Liver (tissue), 9 donors: ENCODE results near the gene PEX12. TPM values are rescaled to one million over a fixed set of nuclear protein-coding genes. Genes with fewer than 3 reads are reported as not detected.

ENCODE experiments used
- DNase-seq: peaks from one replicate; pipeline ENCODE4 v3.0.0-alpha.2; 2017; ENCODE audit warnings: low spot score
- H3K27ac ChIP-seq, 2 donors: one replicate each; pipeline ENCODE4 v1.7.0; 2013; ENCODE audit warnings: inconsistent platforms in 2 of 2, low read length in 2 of 2, control low read depth in 1 of 2, low read depth in 1 of 2, mild to moderate bottlenecking in 1 of 2
- H3K27me3 ChIP-seq, 4 donors: one replicate each; pipeline versions ENCODE4 v1.6.1 to v1.7.0; 2013; ENCODE audit warnings: low read length in 3 of 4, inconsistent platforms in 1 of 4, mild to moderate bottlenecking in 1 of 4, moderate library complexity in 1 of 4; ENCODE audit not compliant: control insufficient read depth in 4 of 4, insufficient read depth in 4 of 4
- H3K36me3 ChIP-seq, 4 donors: one replicate each; pipeline versions ENCODE4 v1.6.1 to v1.7.0; 2013; ENCODE audit warnings: low read length in 3 of 4, mild to moderate bottlenecking in 3 of 4, low read depth in 1 of 4, moderate library complexity in 1 of 4; ENCODE audit not compliant: control insufficient read depth in 4 of 4, insufficient read depth in 3 of 4
- H3K4me1 ChIP-seq, 4 donors: one replicate each; pipeline versions ENCODE4 v1.6.1 to v1.7.0; 2013; ENCODE audit warnings: low read length in 3 of 4, mild to moderate bottlenecking in 3 of 4, moderate library complexity in 1 of 4; ENCODE audit not compliant: control insufficient read depth in 4 of 4, insufficient read depth in 4 of 4
- H3K4me3 ChIP-seq, 3 donors: one replicate each; pipeline versions ENCODE4 v1.6.1 to v1.7.0; 2013; ENCODE audit warnings: low read length in 3 of 3, control low read depth in 1 of 3, low read depth in 1 of 3, mild to moderate bottlenecking in 1 of 3
- H3K9ac ChIP-seq, 2 donors: one replicate each; pipeline ENCODE4 v1.7.0; 2013; ENCODE audit warnings: low read length in 2 of 2, mild to moderate bottlenecking in 2 of 2, moderate library complexity in 2 of 2, control low read depth in 1 of 2, low read depth in 1 of 2
- H3K9me3 ChIP-seq, 4 donors: one replicate each; pipeline versions ENCODE4 v1.6.1 to v1.7.0; 2013; ENCODE audit warnings: low read length in 3 of 4; ENCODE audit not compliant: control insufficient read depth in 4 of 4
- EGR1 ChIP-seq, 2 donors: IDR thresholded peaks; 2 replicates each; pipeline ENCODE4 v1.6.1; 2016 to 2018; ENCODE audit warnings: antibody characterized with exemption in 2 of 2, low read depth in 2 of 2
- FOXA1 ChIP-seq: IDR thresholded peaks from 2 replicates; pipeline ENCODE4 v1.6.1; 2016; ENCODE audit warnings: antibody characterized with exemption
- FOXA2 ChIP-seq: IDR thresholded peaks from 2 replicates; pipeline ENCODE4 v1.6.1; 2016; ENCODE audit warnings: antibody characterized with exemption
- GABPA ChIP-seq, 2 donors: IDR thresholded peaks in 1 of 2; conservative IDR thresholded peaks in 1 of 2; 2 replicates each; pipeline ENCODE4 v1.6.1; 2016; ENCODE audit warnings: antibody characterized with exemption in 2 of 2, mild to moderate bottlenecking in 1 of 2, moderate library complexity in 1 of 2
- HNF4A ChIP-seq, 2 donors: conservative IDR thresholded peaks; 2 replicates each; pipeline ENCODE4 v1.6.1; 2016; ENCODE audit warnings: antibody characterized with exemption in 2 of 2, mild to moderate bottlenecking in 2 of 2
- HNF4G ChIP-seq: IDR thresholded peaks from 2 replicates; pipeline ENCODE4 v1.6.1; 2016; ENCODE audit warnings: antibody characterized with exemption
- NR2F2 ChIP-seq: IDR thresholded peaks from 2 replicates; pipeline ENCODE4 v1.6.1; 2016; ENCODE audit warnings: antibody characterized with exemption
- RAD21 ChIP-seq, 2 donors: IDR thresholded peaks; 2 replicates each; pipeline ENCODE4 v1.6.1; 2016; ENCODE audit warnings: antibody characterized with exemption in 2 of 2, mild to moderate bottlenecking in 2 of 2
- RXRA ChIP-seq, 2 donors: IDR thresholded peaks; 2 replicates each; pipeline ENCODE4 v1.6.1; 2017 to 2018; ENCODE audit warnings: antibody characterized with exemption in 2 of 2, mild to moderate bottlenecking in 1 of 2
- SP1 ChIP-seq: IDR thresholded peaks from 2 replicates; pipeline ENCODE4 v1.6.1; 2018; ENCODE audit warnings: antibody characterized with exemption, mild to moderate bottlenecking
- TAF1 ChIP-seq: conservative IDR thresholded peaks from 2 replicates; pipeline ENCODE4 v1.6.1; 2016; ENCODE audit warnings: antibody characterized with exemption, mild to moderate bottlenecking
- YY1 ChIP-seq: IDR thresholded peaks from 2 replicates; pipeline ENCODE4 v1.6.1; 2016; ENCODE audit warnings: antibody characterized with exemption, mild to moderate bottlenecking
- WGBS: extraction: QIAGEN DNeasy Blood & Tissue Kit; methylation state at CpG from one replicate; pipeline ENCODE4 v1.1.7; 2013; 5-methylcytosine and 5-hydroxymethylcytosine counted together
- polyA plus RNA-seq, 2 donors: library from polyadenylated mRNA; stranded (reverse) in 1 of 2; unstranded in 1 of 2; fragments of 200-250 nt in 1 of 2; fragments of >200 nt in 1 of 2; fragmentation: Nextera tagmentation in 1 of 2; extraction: Ambion mirVana in 1 of 2; gene quantifications; one replicate each; pipeline versions ENCODE4 v1.2.1 to v1.2.3, GENCODE V29; 2013 to 2015
- total RNA-seq, 2 donors: library from RNA; depleted of rRNA; stranded (reverse); fragments of >200 nt; gene quantifications; one replicate each; pipeline ENCODE4 v1.2.3, GENCODE V29; 2014
- TF ChIP-seq, protein P1 (sequence below): IDR thresholded peaks from 2 replicates; pipeline ENCODE4 v1.6.1; 2016; ENCODE audit warnings: antibody characterized with exemption
- TF ChIP-seq, protein P2 (sequence below): fragments of 150-350 bp; IDR thresholded peaks from 2 replicates; pipeline ENCODE4 v1.5.1; 2017; ENCODE audit warnings: improper control_type of control experiment, low read depth, low read length; ENCODE audit not compliant: missing input control
- TF ChIP-seq, protein P3 (sequence below): IDR thresholded peaks from 2 replicates; pipeline ENCODE4 v1.6.1; 2016; ENCODE audit warnings: antibody characterized with exemption, mild to moderate bottlenecking
- TF ChIP-seq, protein P4 (sequence below): IDR thresholded peaks from 2 replicates; pipeline ENCODE4 v1.6.1; 2016; ENCODE audit warnings: antibody characterized with exemption
- TF ChIP-seq, protein P5 (sequence below): IDR thresholded peaks from 2 replicates; pipeline ENCODE4 v1.6.1; 2016; ENCODE audit warnings: antibody characterized with exemption
- donor health status: healthy.
- donor health status: healthy.
- donor health status: healthy.
- donor health status: healthy.
- donor health status: healthy.

The PEX12 gene
- total and polyA plus RNA-seq, 4 donors, result 2.0 to 3.6 (median 2.4) TPM

DNA sequence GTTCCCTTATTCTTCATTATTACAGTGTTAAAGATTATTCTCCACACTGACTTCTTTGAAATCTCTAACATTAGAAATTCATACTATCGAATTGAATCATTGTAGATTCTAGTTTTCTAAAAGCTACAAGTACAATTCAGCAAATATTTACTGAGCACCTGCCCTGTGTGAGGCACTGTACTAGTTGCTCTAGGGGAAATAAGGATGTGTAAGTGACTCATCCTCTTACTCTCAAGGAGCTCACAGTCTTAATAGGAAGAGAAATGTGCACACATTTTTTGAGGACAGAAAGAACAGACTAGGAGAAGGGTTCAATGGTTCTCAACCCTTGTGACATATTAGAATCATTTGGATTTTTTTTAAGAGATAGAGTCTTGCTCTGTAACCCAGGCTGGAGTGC is 33.2 kb downstream of the PEX12 start:
- DNase-seq, result no peak
- Histone ChIP-seq H3K36me3 (no peaks in the 10 kb centered on the region), H3K27me3 (no peaks in the 10 kb centered on the region), H3K4me3 (no peak overlapping the region), H3K27ac (no peak overlapping the region), H3K4me1 (peaks cover 0 to 4% (median 2%) of the 10 kb centered on the region in 4 donors), H3K9ac (no peak overlapping the region), H3K9me3 (no peaks in the 10 kb centered on the region)
- TF ChIP-seq HNF4G, result no peak
- no peak for TF ChIP-seq TAF1
- TF ChIP-seq, protein P1, sequence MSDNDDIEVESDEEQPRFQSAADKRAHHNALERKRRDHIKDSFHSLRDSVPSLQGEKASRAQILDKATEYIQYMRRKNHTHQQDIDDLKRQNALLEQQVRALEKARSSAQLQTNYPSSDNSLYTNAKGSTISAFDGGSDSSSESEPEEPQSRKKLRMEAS, result no peak
- 81% methylated on average over 1 of the region's 1 CpG for WGBS

DNA sequence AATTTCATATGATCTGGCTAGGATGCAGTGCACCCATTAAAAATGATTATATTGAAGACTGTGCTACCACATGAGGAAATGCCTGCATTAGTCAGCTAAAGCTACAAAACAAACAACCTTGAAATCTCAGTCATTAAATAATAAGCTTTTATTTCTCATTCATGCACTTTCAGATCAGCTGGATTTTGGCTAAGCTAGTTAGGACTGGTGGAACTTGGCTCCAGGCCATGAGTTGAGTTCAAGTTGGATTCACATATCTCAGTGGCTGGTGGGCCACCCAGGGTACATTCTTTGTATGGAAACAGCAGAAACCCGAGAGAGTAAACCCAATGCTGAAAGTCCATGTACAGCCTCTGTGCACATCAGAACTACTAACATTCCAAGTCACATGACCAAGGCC is 34.5 kb downstream of the PEX12 start:
- TF ChIP-seq GABPA (IDR thresholded peaks at IDR 0.05 in 1 of 2, conservative IDR thresholded peaks at IDR 0.05 in 1 of 2) (no peak), TAF1 (no peak), RXRA (IDR thresholded peaks at IDR 0.05) (no peak), SP1 (no peak), FOXA2 (no peak), YY1 (no peak), HNF4G (no peak), HNF4A (conservative IDR thresholded peaks at IDR 0.05) (no peak)
- TF ChIP-seq, protein P2, sequence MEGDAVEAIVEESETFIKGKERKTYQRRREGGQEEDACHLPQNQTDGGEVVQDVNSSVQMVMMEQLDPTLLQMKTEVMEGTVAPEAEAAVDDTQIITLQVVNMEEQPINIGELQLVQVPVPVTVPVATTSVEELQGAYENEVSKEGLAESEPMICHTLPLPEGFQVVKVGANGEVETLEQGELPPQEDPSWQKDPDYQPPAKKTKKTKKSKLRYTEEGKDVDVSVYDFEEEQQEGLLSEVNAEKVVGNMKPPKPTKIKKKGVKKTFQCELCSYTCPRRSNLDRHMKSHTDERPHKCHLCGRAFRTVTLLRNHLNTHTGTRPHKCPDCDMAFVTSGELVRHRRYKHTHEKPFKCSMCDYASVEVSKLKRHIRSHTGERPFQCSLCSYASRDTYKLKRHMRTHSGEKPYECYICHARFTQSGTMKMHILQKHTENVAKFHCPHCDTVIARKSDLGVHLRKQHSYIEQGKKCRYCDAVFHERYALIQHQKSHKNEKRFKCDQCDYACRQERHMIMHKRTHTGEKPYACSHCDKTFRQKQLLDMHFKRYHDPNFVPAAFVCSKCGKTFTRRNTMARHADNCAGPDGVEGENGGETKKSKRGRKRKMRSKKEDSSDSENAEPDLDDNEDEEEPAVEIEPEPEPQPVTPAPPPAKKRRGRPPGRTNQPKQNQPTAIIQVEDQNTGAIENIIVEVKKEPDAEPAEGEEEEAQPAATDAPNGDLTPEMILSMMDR, result no peak
- 64% methylated on average over 1 of the region's 1 CpG for WGBS
- Histone ChIP-seq H3K27ac (no peak overlapping the region), H3K4me1 (peaks cover 0 to 11% (median 6%) of the 10 kb centered on the region in 4 donors), H3K9me3 (no peaks in the 10 kb centered on the region), H3K4me3 (no peak overlapping the region), H3K36me3 (no peaks in the 10 kb centered on the region), H3K27me3 (no peaks in the 10 kb centered on the region), H3K9ac (no peak overlapping the region)
- DNase-seq, result no peak

DNA sequence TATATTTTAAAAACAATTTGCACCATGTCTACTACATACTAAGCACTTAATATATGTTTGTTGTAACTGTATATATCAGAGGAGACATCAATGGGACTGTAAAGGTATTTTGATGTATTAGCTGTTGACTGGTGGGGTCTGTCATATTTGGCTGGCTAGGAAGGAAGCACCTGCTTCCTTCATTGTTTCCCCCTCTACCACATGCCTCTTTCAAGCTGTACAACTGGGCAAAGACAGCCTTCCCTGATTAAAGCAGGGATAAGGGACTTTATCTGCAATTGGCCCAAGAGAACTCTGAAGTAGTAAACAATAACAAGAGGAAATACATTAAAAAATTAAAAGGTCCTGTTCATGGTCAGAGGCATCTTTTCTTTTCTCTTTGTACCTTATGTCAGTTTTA is 35.4 kb downstream of the PEX12 start:
- Histone ChIP-seq H3K4me1 (peaks cover 0 to 11% (median 6%) of the 10 kb centered on the region in 4 donors), H3K27ac (no peak overlapping the region), H3K9ac (no peak overlapping the region), H3K9me3 (no peaks in the 10 kb centered on the region), H3K36me3 (no peaks in the 10 kb centered on the region), H3K4me3 (no peak overlapping the region), H3K27me3 (no peaks in the 10 kb centered on the region)
- DNase-seq, result no peak
- TF ChIP-seq HNF4G (no peak), FOXA2 (no peak), RXRA (IDR thresholded peaks at IDR 0.05) (no peak), TAF1 (no peak), YY1 (no peak), EGR1 (IDR thresholded peaks at IDR 0.05; ENCODE audit: low read depth in 2 of 2) (no peak), HNF4A (conservative IDR thresholded peaks at IDR 0.05) (no peak), RAD21 (IDR thresholded peaks at IDR 0.05) (no peak), SP1 (no peak), FOXA1 (no peak), NR2F2 (no peak), GABPA (IDR thresholded peaks at IDR 0.05 in 1 of 2, conservative IDR thresholded peaks at IDR 0.05 in 1 of 2) (no peak)
- TF ChIP-seq, protein P3, sequence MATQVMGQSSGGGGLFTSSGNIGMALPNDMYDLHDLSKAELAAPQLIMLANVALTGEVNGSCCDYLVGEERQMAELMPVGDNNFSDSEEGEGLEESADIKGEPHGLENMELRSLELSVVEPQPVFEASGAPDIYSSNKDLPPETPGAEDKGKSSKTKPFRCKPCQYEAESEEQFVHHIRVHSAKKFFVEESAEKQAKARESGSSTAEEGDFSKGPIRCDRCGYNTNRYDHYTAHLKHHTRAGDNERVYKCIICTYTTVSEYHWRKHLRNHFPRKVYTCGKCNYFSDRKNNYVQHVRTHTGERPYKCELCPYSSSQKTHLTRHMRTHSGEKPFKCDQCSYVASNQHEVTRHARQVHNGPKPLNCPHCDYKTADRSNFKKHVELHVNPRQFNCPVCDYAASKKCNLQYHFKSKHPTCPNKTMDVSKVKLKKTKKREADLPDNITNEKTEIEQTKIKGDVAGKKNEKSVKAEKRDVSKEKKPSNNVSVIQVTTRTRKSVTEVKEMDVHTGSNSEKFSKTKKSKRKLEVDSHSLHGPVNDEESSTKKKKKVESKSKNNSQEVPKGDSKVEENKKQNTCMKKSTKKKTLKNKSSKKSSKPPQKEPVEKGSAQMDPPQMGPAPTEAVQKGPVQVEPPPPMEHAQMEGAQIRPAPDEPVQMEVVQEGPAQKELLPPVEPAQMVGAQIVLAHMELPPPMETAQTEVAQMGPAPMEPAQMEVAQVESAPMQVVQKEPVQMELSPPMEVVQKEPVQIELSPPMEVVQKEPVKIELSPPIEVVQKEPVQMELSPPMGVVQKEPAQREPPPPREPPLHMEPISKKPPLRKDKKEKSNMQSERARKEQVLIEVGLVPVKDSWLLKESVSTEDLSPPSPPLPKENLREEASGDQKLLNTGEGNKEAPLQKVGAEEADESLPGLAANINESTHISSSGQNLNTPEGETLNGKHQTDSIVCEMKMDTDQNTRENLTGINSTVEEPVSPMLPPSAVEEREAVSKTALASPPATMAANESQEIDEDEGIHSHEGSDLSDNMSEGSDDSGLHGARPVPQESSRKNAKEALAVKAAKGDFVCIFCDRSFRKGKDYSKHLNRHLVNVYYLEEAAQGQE, result no peak
- TF ChIP-seq, protein P4, sequence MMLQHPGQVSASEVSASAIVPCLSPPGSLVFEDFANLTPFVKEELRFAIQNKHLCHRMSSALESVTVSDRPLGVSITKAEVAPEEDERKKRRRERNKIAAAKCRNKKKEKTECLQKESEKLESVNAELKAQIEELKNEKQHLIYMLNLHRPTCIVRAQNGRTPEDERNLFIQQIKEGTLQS, result no peak
- TF ChIP-seq, protein P1, result no peak
- TF ChIP-seq, protein P5, sequence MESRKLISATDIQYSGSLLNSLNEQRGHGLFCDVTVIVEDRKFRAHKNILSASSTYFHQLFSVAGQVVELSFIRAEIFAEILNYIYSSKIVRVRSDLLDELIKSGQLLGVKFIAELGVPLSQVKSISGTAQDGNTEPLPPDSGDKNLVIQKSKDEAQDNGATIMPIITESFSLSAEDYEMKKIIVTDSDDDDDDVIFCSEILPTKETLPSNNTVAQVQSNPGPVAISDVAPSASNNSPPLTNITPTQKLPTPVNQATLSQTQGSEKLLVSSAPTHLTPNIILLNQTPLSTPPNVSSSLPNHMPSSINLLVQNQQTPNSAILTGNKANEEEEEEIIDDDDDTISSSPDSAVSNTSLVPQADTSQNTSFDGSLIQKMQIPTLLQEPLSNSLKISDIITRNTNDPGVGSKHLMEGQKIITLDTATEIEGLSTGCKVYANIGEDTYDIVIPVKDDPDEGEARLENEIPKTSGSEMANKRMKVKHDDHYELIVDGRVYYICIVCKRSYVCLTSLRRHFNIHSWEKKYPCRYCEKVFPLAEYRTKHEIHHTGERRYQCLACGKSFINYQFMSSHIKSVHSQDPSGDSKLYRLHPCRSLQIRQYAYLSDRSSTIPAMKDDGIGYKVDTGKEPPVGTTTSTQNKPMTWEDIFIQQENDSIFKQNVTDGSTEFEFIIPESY, result no peak
- TF ChIP-seq, protein P2, result no peak
